ENCODE results near the gene FKBP15.

GRCh38 chr9:113241161-113241560 lies 20.1 kb upstream of the FKBP15 start:
- no peak for TF ChIP-seq EZH2 (IDR thresholded peaks at IDR 0.05; ENCODE audit: insufficient read depth, low read length)
- TF ChIP-seq CTCF (IDR thresholded peaks at IDR 0.05; ENCODE audit: insufficient read depth, low read depth, low read length), result no peak

Data from astrocyte (in vitro differentiated cells and primary cell).